HG02763 (cell line): Measurements from ENCODE around the gene GIMAP1.

Source experiments
- ATAC-seq: cut with Tn5 transposase; IDR thresholded peaks from one replicate; pipeline ENCODE4 v1.9.1; 2021; ENCODE audit warnings: mild to moderate bottlenecking, moderate library complexity; ENCODE audit not compliant: unreplicated experiment

Gene GIMAP1

GRCh38 chr7:150721970-150722373, 5.6 kb downstream of the GIMAP1 start:
- no peak for ATAC-seq

- no peak for ATAC-seq
Measured at GRCh38 chr7:150722431-150722931, 6.1 kb downstream of the GIMAP1 start.

- no peak for ATAC-seq
Measured at GRCh38 chr7:150723467-150723866, 7.1 kb downstream of the GIMAP1 start.

GRCh38 chr7:150727381-150727780, 11.0 kb downstream of the GIMAP1 start:
- no peak for ATAC-seq

GRCh38 chr7:150728011-150728410, 11.6 kb downstream of the GIMAP1 start:
- no peak for ATAC-seq

GRCh38 chr7:150728609-150729008, 12.2 kb downstream of the GIMAP1 start:
- ATAC-seq, result no peak

- no peak for ATAC-seq
Measured at GRCh38 chr7:150731916-150732315, 15.5 kb downstream of the GIMAP1 start.

- no peak for ATAC-seq
Measured at GRCh38 chr7:150732786-150733481, 16.5 kb downstream of the GIMAP1 start.

GRCh38 chr7:150733482-150734095, 17.2 kb downstream of the GIMAP1 start:
- no peak for ATAC-seq

- ATAC-seq, result no peak
Measured at GRCh38 chr7:150734254-150734653, 17.8 kb downstream of the GIMAP1 start.

GRCh38 chr7:150735596-150736358, 19.4 kb downstream of the GIMAP1 start:
- ATAC-seq, result no peak

GRCh38 chr7:150736864-150737263, 20.5 kb downstream of the GIMAP1 start:
- ATAC-seq, result no peak

GRCh38 chr7:150737265-150738055, 21.0 kb downstream of the GIMAP1 start, which contains the start of gene GIMAP5:
TSS of gene GIMAP5 (plus strand) at chr7:150737418. CDS start at chr7:150740885, 3,467 bp downstream.
- peak; percentile 58 for ATAC-seq

GRCh38 chr7:150738092-150738491, 21.7 kb downstream of the GIMAP1 start:
- no peak for ATAC-seq

- no peak for ATAC-seq
Measured at GRCh38 chr7:150738591-150739001, 22.2 kb downstream of the GIMAP1 start.

- no peak for ATAC-seq
Measured at GRCh38 chr7:150739033-150739432, 22.6 kb downstream of the GIMAP1 start.

GRCh38 chr7:150740053-150740452, 23.6 kb downstream of the GIMAP1 start:
- no peak for ATAC-seq

- no peak for ATAC-seq
Measured at GRCh38 chr7:150742286-150742968, 26.0 kb downstream of the GIMAP1 start.

GRCh38 chr7:150744041-150744656, 27.7 kb downstream of the GIMAP1 start:
- ATAC-seq, result no peak

GRCh38 chr7:150745086-150745485, 28.7 kb downstream of the GIMAP1 start:
- no peak for ATAC-seq
